GM15510 (cell line): Measurements from ENCODE around the gene PTPN7.

ENCODE experiments used
- POLR2A ChIP-seq: IDR thresholded peaks from 3 replicates; pipeline ENCODE4 v1.6.1; 2011; ENCODE audit warnings: borderline replicate concordance; ENCODE audit not compliant: insufficient read length; ENCODE audit errors: extremely low read depth

Gene PTPN7

DNA sequence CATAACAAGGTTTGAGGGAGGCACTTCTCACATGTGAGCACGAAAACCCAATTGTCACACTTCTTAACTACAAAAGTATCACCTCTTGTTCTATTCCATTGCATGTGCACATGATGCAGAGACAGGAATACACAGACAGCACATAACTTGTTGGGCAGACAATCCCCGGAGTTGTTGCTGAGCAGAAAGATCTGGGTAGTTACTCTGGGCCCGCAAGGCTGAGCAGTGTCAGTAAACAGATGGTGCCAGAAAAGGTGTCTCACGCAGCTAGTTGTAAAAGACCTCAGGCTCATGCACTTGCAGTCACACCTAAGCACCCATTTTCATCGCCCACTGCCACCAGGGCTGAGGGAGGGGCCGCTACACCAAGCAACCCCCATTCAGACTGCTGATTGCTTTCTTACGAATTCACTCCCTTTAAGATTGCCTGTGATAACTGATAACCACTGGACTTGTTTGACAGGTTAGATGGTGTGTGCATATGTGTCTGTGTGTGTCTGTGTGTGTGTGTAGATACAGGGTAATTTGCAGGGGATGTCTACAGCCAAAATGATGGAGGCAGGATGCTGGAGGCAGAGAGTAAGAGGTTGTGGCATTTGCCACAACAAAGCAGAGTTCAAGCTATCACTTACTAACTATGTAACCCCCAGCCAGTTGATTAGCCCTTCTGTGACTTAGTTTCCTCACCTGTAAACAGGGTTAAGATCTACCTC, 37.4 kb upstream of the PTPN7 start:
- TF ChIP-seq POLR2A: no peak

GRCh38 chr1:202194328-202194648, 33.9 kb upstream of the PTPN7 start:
- TF ChIP-seq POLR2A: no peak

- TF ChIP-seq POLR2A: no peak
Observed at GRCh38 chr1:202193614-202194327, 33.4 kb upstream of the PTPN7 start, which contains the start of gene LGR6. Gene LGR6 (plus strand): TSS chr1:202193799. CDS start chr1:202193990, 191 bp downstream.

DNA sequence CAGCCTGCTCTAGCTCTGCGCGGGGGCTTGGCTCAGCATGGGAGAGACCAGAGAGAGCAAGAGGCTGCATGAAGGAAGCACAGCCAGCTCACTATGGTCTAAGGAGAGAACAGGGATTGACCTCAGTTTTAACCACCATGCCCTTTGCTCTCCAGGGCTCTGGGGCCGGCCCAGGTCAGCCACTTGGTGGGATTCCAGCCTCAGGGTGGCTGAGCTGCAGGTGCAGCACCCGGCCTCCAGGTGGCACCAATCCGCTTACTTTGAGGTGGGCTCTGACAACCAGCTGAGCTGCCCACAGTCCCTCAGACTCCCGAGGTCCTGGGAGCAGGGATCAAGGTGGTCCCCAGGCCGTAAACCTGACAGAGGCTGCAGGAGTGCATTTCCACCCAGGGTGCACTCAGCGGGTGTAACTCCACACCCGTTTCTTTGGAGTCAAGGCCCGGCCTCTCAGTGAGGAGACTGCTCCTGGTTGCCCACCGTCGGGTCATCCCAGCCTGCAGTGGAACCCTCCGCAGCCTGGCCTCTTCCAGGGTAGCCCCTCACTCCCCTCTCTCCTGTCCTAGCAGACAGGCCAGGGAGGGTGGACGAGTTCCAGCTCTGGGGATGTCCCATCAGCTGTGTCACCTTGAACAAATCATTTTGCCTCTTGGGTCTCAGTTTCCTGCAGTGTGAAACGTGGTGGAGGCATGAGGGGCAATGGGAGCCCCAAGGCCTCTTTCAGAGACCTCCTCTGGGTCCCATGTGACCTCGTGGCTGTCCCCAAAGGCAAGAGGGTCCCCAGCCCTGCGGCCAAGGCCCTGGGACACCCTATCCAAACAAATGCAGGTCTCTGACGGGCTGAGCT, 32.6 kb upstream of the PTPN7 start:
- no peak for TF ChIP-seq POLR2A

- TF ChIP-seq POLR2A: no peak
Observed at GRCh38 chr1:202189918-202190715, 29.7 kb upstream of the PTPN7 start.

DNA sequence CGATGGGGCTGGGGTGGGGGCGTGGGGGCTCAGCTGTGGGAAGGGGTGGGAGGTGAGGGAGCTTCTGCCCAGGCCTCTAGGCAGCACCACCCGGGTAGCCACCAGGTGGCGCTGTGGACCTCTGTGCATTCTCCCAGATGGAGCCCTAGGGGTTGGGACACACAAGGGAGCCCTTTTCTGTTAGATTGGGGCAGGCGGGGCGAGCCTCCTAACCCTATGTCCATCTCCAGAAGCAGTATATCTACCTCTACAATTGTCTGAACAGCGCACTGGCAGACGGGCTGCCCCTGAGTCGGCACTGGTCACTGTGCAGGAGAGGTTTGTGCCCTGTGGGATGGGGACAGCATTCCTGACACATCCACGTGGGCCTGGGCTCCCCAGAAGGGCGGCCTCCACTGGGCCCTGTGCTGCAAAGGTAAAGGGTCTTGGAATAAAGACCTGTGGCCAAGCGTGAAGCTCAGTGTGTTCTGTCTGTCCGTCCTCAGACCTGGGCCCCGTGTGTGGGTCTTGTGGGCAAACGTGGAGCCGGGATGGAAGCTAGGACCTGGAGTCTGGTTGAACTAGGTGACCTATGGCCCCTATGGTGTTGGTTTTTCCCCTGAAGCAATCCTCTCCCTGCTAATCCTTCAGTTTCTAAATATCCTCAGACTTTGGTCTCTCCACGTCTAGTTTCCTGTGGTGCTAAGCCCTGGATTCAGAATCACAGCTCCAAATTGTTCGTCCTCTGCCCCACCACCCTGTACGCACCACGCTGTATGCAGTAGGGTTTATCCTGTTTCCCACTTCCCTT, 28.8 kb upstream of the PTPN7 start:
- no peak for TF ChIP-seq POLR2A

DNA sequence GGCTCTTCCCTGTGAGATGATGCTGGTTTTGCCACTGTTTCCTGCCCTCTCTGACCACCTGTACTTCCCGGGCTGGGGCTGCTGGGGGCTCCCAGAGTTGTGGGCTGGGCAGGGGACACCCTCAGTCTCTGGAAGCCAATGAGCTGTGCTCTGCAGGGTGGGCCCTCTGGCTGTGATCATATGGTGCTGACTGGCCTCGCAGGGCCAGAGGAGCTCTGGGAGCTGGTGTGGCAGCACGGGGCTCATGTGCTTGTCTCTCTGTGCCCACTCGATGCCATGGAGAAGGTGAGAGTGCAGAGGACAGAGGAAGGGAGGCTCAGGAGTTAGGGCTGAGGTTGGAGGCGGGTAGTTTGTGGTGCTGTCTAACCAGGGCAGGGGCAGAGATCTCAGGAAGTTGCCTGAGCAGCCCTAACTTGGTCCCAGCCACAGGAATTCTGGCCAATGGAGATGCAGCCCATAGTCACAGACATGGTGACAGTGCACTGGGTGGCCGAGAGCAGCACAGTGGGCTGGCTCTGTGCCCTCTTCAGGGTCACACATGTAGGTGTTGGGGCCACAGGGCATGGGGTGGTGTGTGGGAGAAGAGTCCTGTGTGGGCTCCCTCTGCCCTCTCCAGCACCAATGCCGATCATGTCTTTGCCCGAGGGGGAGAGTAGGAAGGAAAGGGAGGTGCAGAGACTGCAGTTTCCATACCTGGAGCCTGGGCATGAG, 27.4 kb upstream of the PTPN7 start:
- TF ChIP-seq POLR2A: no peak

- TF ChIP-seq POLR2A: no peak
Observed at GRCh38 chr1:202187041-202187671, 26.8 kb upstream of the PTPN7 start.

GRCh38 chr1:202186327-202186726, 25.9 kb upstream of the PTPN7 start:
- TF ChIP-seq POLR2A: no peak

DNA sequence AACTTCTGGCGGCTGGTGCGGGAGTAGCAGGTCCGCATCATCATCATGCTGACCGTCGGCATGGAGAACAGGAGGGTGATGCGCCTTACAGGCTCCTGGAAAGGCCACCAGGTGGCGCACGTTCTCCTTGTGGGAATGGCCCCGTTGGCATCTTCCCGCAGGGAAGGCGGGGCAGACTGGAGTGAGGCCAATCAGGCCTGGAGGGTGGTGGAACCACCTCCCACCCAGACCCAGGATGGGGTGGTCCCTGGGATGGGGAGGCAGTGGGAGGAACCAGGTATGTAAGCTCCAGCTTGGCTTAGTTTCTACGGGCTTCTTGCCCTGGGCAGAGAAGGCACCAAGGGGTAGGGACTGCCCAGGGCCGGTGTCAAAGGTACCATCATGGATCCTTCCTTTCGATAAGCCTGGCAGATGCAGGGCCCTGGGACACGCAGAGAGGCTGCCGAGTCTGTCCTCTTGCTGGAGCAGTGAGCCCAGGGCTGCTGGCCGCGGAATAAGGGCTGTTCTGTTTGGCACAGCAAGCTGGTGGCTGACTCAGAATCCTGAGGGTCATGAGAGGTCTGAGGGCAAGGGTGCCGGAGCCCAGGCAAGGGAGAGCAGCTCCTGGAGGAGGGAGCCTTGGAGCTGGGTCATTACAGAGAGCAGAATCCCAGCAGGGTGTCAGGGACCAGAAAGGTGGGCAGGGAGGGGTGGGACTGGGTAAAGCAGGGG, 24.5 kb upstream of the PTPN7 start:
- no peak for TF ChIP-seq POLR2A

DNA sequence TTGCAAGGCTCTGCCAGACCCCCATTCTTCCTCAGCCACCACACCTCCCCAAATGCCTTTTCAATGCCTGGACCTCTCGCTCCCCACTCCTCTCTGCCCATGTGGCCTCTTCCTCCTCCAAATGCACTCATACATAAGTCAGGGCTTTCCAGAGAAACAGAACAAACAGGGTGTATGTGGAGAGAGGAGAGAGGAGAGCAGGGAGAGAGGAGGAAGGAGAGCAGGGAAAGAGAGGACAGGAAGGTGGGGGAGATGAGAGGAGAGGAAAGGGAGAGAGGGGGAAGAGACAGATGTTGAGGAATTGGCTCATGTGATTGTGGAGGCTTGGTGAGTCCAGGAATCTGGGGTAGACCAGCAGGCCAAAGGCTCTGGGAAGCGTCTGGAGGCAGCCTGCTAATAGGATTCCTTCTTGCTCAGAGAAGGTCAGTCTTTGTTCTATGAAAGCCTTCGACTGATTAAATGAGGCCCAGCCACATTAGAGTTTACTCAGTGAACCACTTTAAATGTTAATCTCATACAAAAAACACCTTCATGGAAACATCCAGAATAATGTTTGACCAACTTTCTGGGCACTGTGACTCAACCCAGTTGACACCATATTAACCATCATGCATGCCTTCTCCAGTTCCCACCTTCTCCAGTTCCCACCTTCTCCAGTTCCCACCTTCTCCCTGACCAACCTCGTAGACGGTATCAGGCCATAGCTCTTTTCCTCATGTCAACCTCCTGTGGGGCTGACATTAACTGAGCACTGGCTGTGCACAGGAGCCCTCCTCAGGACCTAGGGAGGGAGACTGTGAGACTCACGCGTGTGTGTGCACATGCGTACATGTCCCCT, 21.9 kb upstream of the PTPN7 start:
- TF ChIP-seq POLR2A: no peak

- TF ChIP-seq POLR2A: no peak
Observed at GRCh38 chr1:202181586-202181985, 21.2 kb upstream of the PTPN7 start.
